ENCODE measurements around the gene SLC1A5.

SLC1A5 gene

DNA sequence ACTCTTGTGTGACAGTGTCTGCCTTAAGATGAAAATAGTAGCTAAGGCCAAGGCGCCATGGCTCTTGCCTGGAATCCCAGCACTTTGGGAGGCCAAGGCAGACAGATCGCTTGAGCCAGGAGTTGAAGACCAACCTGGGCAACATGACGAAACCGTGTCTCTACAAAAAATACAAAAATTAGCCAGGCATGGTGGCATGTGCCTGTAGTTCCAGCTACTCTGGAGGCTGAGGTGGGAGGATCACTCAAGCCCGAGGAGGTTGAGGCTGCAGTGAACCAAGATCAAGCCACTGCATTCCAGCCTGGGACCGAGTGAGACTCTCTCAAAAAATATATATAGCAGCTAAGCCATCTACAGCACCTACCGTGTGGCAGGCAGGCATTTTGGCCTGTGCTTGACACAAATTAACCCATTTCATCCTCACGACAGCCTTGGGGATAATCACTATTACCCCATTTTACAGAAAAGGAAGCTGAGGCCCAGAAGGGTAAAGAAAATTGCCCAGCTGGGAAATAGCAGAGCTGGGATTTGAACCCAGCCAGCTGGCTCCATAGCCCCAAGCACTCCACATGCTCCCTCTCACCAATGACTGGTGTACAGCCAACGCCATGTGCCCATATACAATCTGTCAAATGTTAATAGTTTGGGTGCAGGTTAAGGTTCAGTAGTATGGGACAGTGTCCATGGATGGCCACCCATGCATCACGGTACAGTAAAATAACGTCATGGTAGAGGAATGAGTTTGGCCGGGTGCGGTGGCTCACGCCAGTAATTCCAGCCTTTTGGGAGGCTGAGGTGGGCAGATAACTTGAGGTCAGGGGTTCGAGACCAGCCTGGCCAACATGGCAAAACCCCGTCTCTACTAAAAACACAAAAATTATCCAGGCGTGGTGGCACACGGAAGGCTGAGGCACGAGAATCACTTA, 3.1 kb downstream of the SLC1A5 start:
- Histone ChIP-seq H3K27me3 (ENCODE audit: insufficient read depth, low read length) (no peaks in the 10 kb centered on the region), H3F3A (ENCODE audit: insufficient read depth, low read length) (peaks cover 6% of the 10 kb centered on the region; the same call in 1 of the 2 replicates), H3K36me3 (ENCODE audit: insufficient read depth, low read length) (peaks cover 52% of the 10 kb centered on the region), H4K20me1 (ENCODE audit: insufficient read depth, low read length) (no peaks in the 10 kb centered on the region), H3K9me2 (ENCODE audit: low read depth, low read length) (no peaks in the 10 kb centered on the region), H3K4me2 (ENCODE audit: low read length) (peak overlapping the region; percentile 85), H3K4me1 (ENCODE audit: insufficient read depth, low read length, severe bottlenecking) (peaks cover 31% of the 10 kb centered on the region), H3K27ac (ENCODE audit: low read depth, low read length, poor library complexity, severe bottlenecking) (peak overlapping the region; percentile 95), H3K4me3 (ENCODE audit: low read depth, low read length, poor library complexity, severe bottlenecking) (peak overlapping the region; percentile 98), H3K79me2 (ENCODE audit: insufficient read depth, low read length) (peaks cover 42% of the 10 kb centered on the region), H2AFZ (ENCODE audit: low read length) (no peak overlapping the region), H3K9ac (ENCODE audit: low read length) (peak overlapping the region; percentile 87), H3K9me3 (ENCODE audit: low read length) (no peaks in the 10 kb centered on the region)
- no peak for TF ChIP-seq EZH2 (IDR thresholded peaks at IDR 0.05; ENCODE audit: borderline replicate concordance, low read length)
- TF ChIP-seq, protein P1, sequence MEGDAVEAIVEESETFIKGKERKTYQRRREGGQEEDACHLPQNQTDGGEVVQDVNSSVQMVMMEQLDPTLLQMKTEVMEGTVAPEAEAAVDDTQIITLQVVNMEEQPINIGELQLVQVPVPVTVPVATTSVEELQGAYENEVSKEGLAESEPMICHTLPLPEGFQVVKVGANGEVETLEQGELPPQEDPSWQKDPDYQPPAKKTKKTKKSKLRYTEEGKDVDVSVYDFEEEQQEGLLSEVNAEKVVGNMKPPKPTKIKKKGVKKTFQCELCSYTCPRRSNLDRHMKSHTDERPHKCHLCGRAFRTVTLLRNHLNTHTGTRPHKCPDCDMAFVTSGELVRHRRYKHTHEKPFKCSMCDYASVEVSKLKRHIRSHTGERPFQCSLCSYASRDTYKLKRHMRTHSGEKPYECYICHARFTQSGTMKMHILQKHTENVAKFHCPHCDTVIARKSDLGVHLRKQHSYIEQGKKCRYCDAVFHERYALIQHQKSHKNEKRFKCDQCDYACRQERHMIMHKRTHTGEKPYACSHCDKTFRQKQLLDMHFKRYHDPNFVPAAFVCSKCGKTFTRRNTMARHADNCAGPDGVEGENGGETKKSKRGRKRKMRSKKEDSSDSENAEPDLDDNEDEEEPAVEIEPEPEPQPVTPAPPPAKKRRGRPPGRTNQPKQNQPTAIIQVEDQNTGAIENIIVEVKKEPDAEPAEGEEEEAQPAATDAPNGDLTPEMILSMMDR (IDR thresholded peaks at IDR 0.05; ENCODE audit: low read length): no peak

DNA sequence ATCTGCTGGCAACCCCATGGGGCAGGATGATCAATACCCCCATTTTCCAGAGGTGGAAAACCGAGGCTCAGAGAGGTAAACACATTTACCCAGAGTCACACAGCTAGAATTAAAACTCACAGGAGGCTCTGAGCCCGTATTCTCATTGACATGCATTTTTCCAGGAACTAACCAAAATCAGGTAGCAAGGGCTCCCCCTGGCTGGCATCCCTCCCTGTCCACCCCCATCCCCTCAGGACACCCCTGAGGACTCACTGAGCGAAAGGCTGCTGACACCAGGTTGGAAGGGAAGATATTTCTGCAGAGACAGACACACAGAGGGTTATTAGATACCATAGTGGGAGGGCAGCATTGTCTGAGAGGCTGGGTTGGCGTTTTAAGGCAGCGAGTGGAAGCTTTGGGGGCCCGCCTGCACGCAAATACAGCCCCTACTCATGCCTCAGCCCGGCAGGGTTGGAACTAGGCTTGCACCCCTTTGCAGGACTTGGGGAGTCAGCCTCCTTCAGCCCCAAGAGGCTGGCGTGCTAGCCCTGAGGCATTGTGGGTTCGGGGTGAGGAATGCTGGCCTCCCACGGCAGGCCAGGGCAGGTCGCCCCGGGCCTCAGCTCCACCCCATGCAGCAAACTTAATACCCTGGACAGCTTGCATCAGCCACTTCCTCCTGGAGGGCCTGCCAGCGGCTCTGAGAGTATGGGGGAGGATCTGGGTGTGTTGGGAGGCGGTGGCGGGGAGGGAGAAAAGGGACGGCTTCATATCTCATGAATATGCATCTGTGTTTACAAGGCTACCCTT, 3.9 kb downstream of the SLC1A5 start:
- TF ChIP-seq EZH2 (IDR thresholded peaks at IDR 0.05; ENCODE audit: borderline replicate concordance, low read length): no peak
- TF ChIP-seq, protein P1 (IDR thresholded peaks at IDR 0.05; ENCODE audit: low read length): peak; percentile 57

DNA sequence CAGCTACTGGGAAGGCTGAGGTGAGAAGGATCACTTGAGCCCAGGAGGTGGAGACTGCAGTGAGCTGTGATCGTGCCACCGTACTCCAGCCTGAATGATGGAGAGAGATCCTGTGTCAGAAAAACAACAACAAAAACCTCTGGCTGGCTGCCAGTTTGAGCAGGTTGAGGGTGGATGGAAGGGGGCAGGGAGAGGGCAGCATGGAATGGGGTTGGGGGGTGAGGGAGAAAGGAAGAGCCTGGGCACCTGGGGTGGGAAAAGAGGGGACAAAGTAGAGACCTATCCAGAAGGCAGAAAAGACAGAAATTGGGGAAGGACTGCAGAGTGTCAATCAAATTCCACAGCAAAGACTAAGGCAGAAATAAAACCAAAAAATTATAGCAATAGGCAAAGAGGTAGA, 4.7 kb downstream of the SLC1A5 start:
- peaks cover 6% of the 10 kb centered on the region; the same call in 1 of the 2 replicates for H3F3A ChIP-seq (ENCODE audit: insufficient read depth, low read length)
- H3K4me3 ChIP-seq (ENCODE audit: low read depth, low read length, poor library complexity, severe bottlenecking): peak overlapping the region; percentile 98
- H3K27me3 ChIP-seq (ENCODE audit: insufficient read depth, low read length): no peaks in the 10 kb centered on the region
- peak overlapping the region; percentile 87 for H3K9ac ChIP-seq (ENCODE audit: low read length)
- H3K36me3 ChIP-seq (ENCODE audit: insufficient read depth, low read length): peaks cover 66% of the 10 kb centered on the region
- H3K4me1 ChIP-seq (ENCODE audit: insufficient read depth, low read length, severe bottlenecking): peaks cover 31% of the 10 kb centered on the region
- TF ChIP-seq, protein P1 (IDR thresholded peaks at IDR 0.05; ENCODE audit: low read length): no peak
- TF ChIP-seq EZH2 (IDR thresholded peaks at IDR 0.05; ENCODE audit: borderline replicate concordance, low read length): no peak
- no peaks in the 10 kb centered on the region for H3K9me3 ChIP-seq (ENCODE audit: low read length)
- peak overlapping the region; percentile 95 for H3K27ac ChIP-seq (ENCODE audit: low read depth, low read length, poor library complexity, severe bottlenecking)
- peaks cover 42% of the 10 kb centered on the region for H3K79me2 ChIP-seq (ENCODE audit: insufficient read depth, low read length)
- no peaks in the 10 kb centered on the region for H3K9me2 ChIP-seq (ENCODE audit: low read depth, low read length)
- no peaks in the 10 kb centered on the region for H4K20me1 ChIP-seq (ENCODE audit: insufficient read depth, low read length)
- no peak overlapping the region for H2AFZ ChIP-seq (ENCODE audit: low read length)
- H3K4me2 ChIP-seq (ENCODE audit: low read length): peak overlapping the region; percentile 85

More for the DNA sequence above, 3.9 kb downstream of the SLC1A5 start:
- Histone ChIP-seq H3K36me3 (ENCODE audit: insufficient read depth, low read length) (peaks cover 58% of the 10 kb centered on the region), H2AFZ (ENCODE audit: low read length) (no peak overlapping the region), H3K4me2 (ENCODE audit: low read length) (peak overlapping the region; percentile 85), H3K9ac (ENCODE audit: low read length) (peak overlapping the region; percentile 87), H3K9me3 (ENCODE audit: low read length) (no peaks in the 10 kb centered on the region), H3K9me2 (ENCODE audit: low read depth, low read length) (no peaks in the 10 kb centered on the region), H4K20me1 (ENCODE audit: insufficient read depth, low read length) (no peaks in the 10 kb centered on the region), H3K79me2 (ENCODE audit: insufficient read depth, low read length) (peaks cover 42% of the 10 kb centered on the region), H3K4me3 (ENCODE audit: low read depth, low read length, poor library complexity, severe bottlenecking) (peak overlapping the region; percentile 98), H3K4me1 (ENCODE audit: insufficient read depth, low read length, severe bottlenecking) (peaks cover 31% of the 10 kb centered on the region), H3F3A (ENCODE audit: insufficient read depth, low read length) (peaks cover 6% of the 10 kb centered on the region; the same call in 1 of the 2 replicates), H3K27ac (ENCODE audit: low read depth, low read length, poor library complexity, severe bottlenecking) (peak overlapping the region; percentile 95), H3K27me3 (ENCODE audit: insufficient read depth, low read length) (no peaks in the 10 kb centered on the region)
